Astrocyte (in vitro differentiated cells and primary cell): Measurements from ENCODE around the gene VEZT. TPM values are rescaled to one million over a fixed set of nuclear protein-coding genes. Genes with fewer than 3 reads are reported as not detected.

Experiments
- DNase-seq: peaks from one replicate; pipeline ENCODE4 v3.0.0-alpha.2; 2010; ENCODE audit warnings: low read depth
- FAIRE-seq: peaks from 2 replicates; lab custom pipeline; 2011; peaks lifted over from hg19 to GRCh38; lab: Jason Lieb, UNC
- H2AFZ ChIP-seq: 2 replicates; pipeline ENCODE4 v1.6.0; 2012; ENCODE audit warnings: low read depth, low read length, inconsistent platforms
- H3K27ac ChIP-seq: 2 replicates; pipeline ENCODE4 v1.5.1; 2011; ENCODE audit warnings: low read depth, low read length, inconsistent platforms
- H3K27me3 ChIP-seq: 2 replicates; pipeline ENCODE4 v1.6.0; 2011; ENCODE audit warnings: low read length, inconsistent platforms; ENCODE audit not compliant: insufficient read depth
- H3K36me3 ChIP-seq: 2 replicates; pipeline ENCODE4 v1.5.1; 2011; ENCODE audit warnings: low read length, inconsistent platforms; ENCODE audit not compliant: insufficient read depth
- H3K4me1 ChIP-seq: 2 replicates; pipeline ENCODE4 v1.5.1; 2011; ENCODE audit warnings: low read length, inconsistent platforms; ENCODE audit not compliant: insufficient read depth
- H3K4me2 ChIP-seq: 2 replicates; pipeline ENCODE4 v1.6.0; 2012; ENCODE audit warnings: low read length, inconsistent platforms
- H3K4me3 ChIP-seq: 2 replicates; pipeline ENCODE4 v1.5.1; 2011; ENCODE audit warnings: low read depth, mild to moderate bottlenecking, low read length, inconsistent platforms; ENCODE audit not compliant: insufficient read depth
- H3K79me2 ChIP-seq: 2 replicates; pipeline ENCODE4 v1.6.0; 2012; ENCODE audit warnings: mild to moderate bottlenecking, low read length, inconsistent platforms; ENCODE audit not compliant: insufficient read depth
- H3K9ac ChIP-seq: 2 replicates; pipeline ENCODE4 v1.6.0; 2012; ENCODE audit warnings: mild to moderate bottlenecking, low read length, inconsistent platforms
- H3K9me3 ChIP-seq: 2 replicates; pipeline ENCODE4 v1.5.1; 2012; ENCODE audit warnings: low read depth, mild to moderate bottlenecking, low read length, inconsistent platforms; ENCODE audit not compliant: insufficient read depth
- H4K20me1 ChIP-seq: 2 replicates; pipeline ENCODE4 v1.6.0; 2012; ENCODE audit warnings: low read length, inconsistent platforms; ENCODE audit not compliant: insufficient read depth
- H3K27ac Mint-ChIP-seq: one replicate; pipeline ENCODE4 v1.8.0; 2021; ENCODE audit warnings: mild to moderate bottlenecking, mixed read lengths; ENCODE audit not compliant: unreplicated experiment
- H3K27me3 Mint-ChIP-seq: one replicate; pipeline ENCODE4 v1.8.0; 2021; ENCODE audit warnings: low read depth, mixed read lengths; ENCODE audit not compliant: unreplicated experiment
- H3K36me3 Mint-ChIP-seq: one replicate; pipeline ENCODE4 v1.8.0; 2021; ENCODE audit warnings: low read depth, mixed read lengths; ENCODE audit not compliant: unreplicated experiment
- H3K4me1 Mint-ChIP-seq: one replicate; pipeline ENCODE4 v1.8.0; 2021; ENCODE audit warnings: low read depth, mixed read lengths; ENCODE audit not compliant: unreplicated experiment
- H3K4me3 Mint-ChIP-seq: one replicate; pipeline ENCODE4 v1.8.0; 2021; ENCODE audit warnings: mild to moderate bottlenecking, moderate library complexity, mixed read lengths; ENCODE audit not compliant: unreplicated experiment
- H3K9me3 Mint-ChIP-seq: one replicate; pipeline ENCODE4 v1.8.0; 2021; ENCODE audit warnings: mild to moderate bottlenecking, mixed read lengths; ENCODE audit not compliant: unreplicated experiment
- EZH2 ChIP-seq: IDR thresholded peaks from 2 replicates; pipeline ENCODE4 v1.6.1; 2012; ENCODE audit warnings: mild to moderate bottlenecking, low read length, inconsistent platforms; ENCODE audit not compliant: insufficient read depth
- total RNA-seq: library from RNA; stranded (reverse); gene quantifications from 2 replicates; pipeline ENCODE4 v1.2.1, GENCODE V29; 2021
- TF ChIP-seq, protein P1 (sequence below): IDR thresholded peaks from 2 replicates; pipeline ENCODE4 v1.5.1; 2011; ENCODE audit warnings: low read depth, mild to moderate bottlenecking, inconsistent platforms, low read length, moderate library complexity; ENCODE audit not compliant: insufficient read depth

The VEZT gene
- total RNA-seq, 1 donor from 2014 or later = 106 TPM

DNA sequence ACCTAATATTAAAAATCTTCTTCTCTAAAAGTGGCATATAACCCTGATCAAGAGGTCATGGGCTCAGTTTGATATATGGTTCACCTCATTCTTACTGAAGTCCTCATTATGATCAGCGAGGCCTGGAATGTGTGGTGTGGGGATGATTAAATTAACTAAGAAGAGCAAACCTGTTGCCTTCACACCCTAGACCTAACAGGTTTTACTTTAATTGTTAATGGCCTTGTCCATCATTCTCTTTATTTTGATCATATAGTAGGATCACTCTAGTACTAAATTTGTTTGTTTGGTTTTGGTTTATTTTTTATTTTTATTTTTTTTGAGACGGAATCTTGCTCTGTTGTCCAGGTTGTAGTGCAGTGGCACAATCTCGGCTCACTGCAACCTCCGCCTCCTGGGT, 43.5 kb downstream of the VEZT start:
- no peak for FAIRE-seq
- H2AFZ ChIP-seq = no peak overlapping the region
- no peaks in the 10 kb centered on the region for H3K27me3 Mint-ChIP-seq

DNA sequence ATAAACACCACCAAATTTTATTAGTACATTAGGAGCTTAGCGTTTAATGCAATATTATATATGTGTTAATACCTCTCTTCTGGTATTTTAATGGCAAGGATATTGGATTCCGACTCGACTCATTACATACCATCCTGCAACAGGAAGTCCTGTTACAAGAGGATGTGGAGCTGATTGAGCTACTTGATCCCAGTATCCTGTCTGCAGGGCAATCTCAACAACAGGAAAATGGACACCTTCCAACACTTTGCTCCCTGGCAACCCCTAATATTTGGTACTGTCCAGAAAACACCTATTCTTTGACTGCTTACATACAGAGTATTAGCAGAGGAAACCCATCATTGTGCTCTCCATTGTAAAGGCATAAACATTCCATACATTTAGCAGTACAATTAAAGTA, 45.2 kb downstream of the VEZT start:
- no peak for TF ChIP-seq EZH2
- TF ChIP-seq, protein P1, sequence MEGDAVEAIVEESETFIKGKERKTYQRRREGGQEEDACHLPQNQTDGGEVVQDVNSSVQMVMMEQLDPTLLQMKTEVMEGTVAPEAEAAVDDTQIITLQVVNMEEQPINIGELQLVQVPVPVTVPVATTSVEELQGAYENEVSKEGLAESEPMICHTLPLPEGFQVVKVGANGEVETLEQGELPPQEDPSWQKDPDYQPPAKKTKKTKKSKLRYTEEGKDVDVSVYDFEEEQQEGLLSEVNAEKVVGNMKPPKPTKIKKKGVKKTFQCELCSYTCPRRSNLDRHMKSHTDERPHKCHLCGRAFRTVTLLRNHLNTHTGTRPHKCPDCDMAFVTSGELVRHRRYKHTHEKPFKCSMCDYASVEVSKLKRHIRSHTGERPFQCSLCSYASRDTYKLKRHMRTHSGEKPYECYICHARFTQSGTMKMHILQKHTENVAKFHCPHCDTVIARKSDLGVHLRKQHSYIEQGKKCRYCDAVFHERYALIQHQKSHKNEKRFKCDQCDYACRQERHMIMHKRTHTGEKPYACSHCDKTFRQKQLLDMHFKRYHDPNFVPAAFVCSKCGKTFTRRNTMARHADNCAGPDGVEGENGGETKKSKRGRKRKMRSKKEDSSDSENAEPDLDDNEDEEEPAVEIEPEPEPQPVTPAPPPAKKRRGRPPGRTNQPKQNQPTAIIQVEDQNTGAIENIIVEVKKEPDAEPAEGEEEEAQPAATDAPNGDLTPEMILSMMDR = no peak
- no peaks in the 10 kb centered on the region for H3K27me3 Mint-ChIP-seq
- H3K9me3 Mint-ChIP-seq = peaks cover 1% of the 10 kb centered on the region
- no peak for DNase-seq
- no peaks in the 10 kb centered on the region for H3K79me2 ChIP-seq
- H3K9ac ChIP-seq = no peak overlapping the region
- no peak overlapping the region for H3K4me3 Mint-ChIP-seq
- peaks cover 11% of the 10 kb centered on the region for H4K20me1 ChIP-seq
- H3K36me3 Mint-ChIP-seq = peaks cover 11% of the 10 kb centered on the region
- no peaks in the 10 kb centered on the region for H3K9me3 ChIP-seq
- peaks cover 6% of the 10 kb centered on the region for H3K36me3 ChIP-seq
- no peak overlapping the region for H2AFZ ChIP-seq
- peak; percentile 39 for FAIRE-seq
- H3K27ac Mint-ChIP-seq = no peak overlapping the region
- peaks cover 12% of the 10 kb centered on the region for H3K4me1 Mint-ChIP-seq
- no peaks in the 10 kb centered on the region for H3K27me3 ChIP-seq
- no peaks in the 10 kb centered on the region for H3K4me1 ChIP-seq
- no peak overlapping the region for H3K4me2 ChIP-seq
- H3K4me3 ChIP-seq = no peak overlapping the region
- H3K27ac ChIP-seq = no peak overlapping the region

More for the DNA sequence above, 43.5 kb downstream of the VEZT start:
- H3K9me3 Mint-ChIP-seq = no peaks in the 10 kb centered on the region
- no peak overlapping the region for H3K27ac ChIP-seq
- peaks cover 13% of the 10 kb centered on the region for H3K36me3 Mint-ChIP-seq
- peaks cover 3% of the 10 kb centered on the region for H3K36me3 ChIP-seq
- H3K4me2 ChIP-seq = no peak overlapping the region
- H3K9me3 ChIP-seq = no peaks in the 10 kb centered on the region
- DNase-seq = no peak
- peaks cover 11% of the 10 kb centered on the region for H4K20me1 ChIP-seq
- H3K4me3 ChIP-seq = no peak overlapping the region
- H3K79me2 ChIP-seq = no peaks in the 10 kb centered on the region
- no peak overlapping the region for H3K27ac Mint-ChIP-seq
- H3K4me3 Mint-ChIP-seq = no peak overlapping the region
- no peaks in the 10 kb centered on the region for H3K27me3 ChIP-seq
- H3K4me1 ChIP-seq = no peaks in the 10 kb centered on the region
- H3K9ac ChIP-seq = no peak overlapping the region
- TF ChIP-seq, protein P1 = no peak
- TF ChIP-seq EZH2 = no peak
- peaks cover 19% of the 10 kb centered on the region for H3K4me1 Mint-ChIP-seq

GRCh38 chr12:95265765-95266164, 48.2 kb downstream of the VEZT start:
- Histone ChIP-seq H3K27me3 (no peaks in the 10 kb centered on the region), H3K4me1 (no peaks in the 10 kb centered on the region), H2AFZ (no peak overlapping the region), H3K9me3 (no peaks in the 10 kb centered on the region), H3K9ac (no peak overlapping the region), H3K79me2 (no peaks in the 10 kb centered on the region), H3K27ac (no peak overlapping the region), H3K4me2 (no peak overlapping the region), H3K36me3 (peaks cover 13% of the 10 kb centered on the region), H3K4me3 (no peak overlapping the region), H4K20me1 (peaks cover 1% of the 10 kb centered on the region)
- TF ChIP-seq, protein P1 = no peak
- TF ChIP-seq EZH2 = no peak
- Mint-ChIP-seq H3K27ac (no peak overlapping the region), H3K9me3 (peaks cover 1% of the 10 kb centered on the region), H3K4me3 (no peak overlapping the region), H3K36me3 (peaks cover 11% of the 10 kb centered on the region), H3K4me1 (no peaks in the 10 kb centered on the region), H3K27me3 (no peaks in the 10 kb centered on the region)
- no peak for FAIRE-seq
- DNase-seq = no peak
